HG03066 (cell line): ENCODE data around the gene MTX2.

ENCODE experiments used
- ATAC-seq: cut with Tn5 transposase; IDR thresholded peaks from one replicate; pipeline ENCODE4 v1.9.1; 2021; ENCODE audit warnings: low read depth; ENCODE audit not compliant: unreplicated experiment

Gene MTX2

DNA sequence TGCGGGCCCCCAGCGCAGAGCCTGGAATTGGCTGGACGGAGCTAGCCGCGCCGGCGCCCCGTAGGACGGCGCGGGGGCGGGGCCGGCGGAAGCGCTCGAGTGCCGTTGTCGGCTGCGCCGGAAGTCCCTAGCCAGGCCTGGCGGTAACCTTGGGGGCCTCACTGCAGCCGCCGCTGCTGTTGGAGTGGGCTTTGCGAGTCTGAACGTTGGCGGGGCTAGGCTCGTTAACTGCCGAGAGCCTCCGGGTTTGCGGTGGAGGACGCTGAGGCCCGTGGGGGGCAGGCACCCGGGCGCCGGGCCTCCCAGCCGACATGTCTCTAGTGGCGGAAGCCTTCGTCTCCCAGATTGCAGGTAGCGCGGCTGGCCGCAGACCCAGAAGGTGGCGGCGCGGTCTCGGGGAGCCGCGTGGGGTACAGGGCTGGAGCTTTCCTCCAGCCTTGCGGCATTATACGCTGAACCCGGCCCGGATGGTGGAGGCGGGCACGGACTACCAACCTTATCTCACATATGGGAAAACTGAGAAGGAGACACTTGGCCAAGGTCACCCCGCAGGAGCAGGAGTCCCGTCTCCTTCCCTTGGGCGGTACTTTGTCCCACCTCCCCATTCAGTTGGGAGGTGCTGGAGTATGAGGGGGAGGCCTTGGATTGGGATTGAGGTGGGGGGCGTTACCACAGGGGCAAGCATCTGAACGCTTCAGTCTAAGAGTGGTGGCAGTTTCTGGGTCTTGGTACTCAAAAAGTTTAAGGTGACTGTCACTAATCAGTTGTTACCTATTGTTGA lies at the start of gene MTX2:
MTX2 (plus strand) TSS at position 124 of the 781 bp plus-strand sequence; CDS start at position 312, 188 bp downstream.
- ATAC-seq, result peak; percentile 93

DNA sequence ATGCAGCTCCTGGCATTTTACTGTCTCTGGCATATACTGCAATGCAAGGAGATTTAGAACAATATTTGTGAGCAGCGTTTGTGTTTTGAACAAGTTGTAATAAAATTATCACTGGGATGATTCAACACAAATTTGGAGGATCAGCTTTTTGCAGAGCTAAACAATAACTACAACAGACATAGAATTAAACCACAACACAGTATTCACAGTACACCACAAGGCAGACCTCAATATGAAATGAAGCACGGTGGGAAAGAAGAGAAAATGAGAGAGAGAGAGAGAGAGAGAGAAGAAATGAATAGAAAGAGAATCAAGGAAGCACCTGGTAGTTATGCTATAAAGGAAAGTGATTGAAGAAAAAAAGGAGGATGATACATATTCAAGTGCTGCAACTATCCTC lies 41.4 kb upstream of the MTX2 start:
- ATAC-seq, result no peak

DNA sequence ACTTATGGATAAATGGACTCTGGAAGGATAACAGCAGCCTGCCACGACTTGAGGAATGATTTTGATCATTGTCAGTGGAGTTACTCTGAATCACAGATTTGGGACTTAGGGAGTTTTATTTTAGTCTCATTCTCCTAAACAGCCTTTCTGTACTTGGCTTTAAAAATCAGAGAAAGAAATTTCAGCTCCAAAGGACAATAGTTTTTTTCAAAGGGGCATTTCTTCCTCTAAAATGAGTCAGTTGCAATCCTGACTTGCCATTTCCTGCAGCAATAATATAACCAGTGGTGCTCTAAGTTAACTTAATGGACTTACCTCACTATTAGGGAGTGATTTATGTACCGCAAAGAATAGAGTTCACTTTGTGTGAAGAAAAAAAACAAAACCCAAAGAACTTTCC lies 35.1 kb upstream of the MTX2 start:
- no peak for ATAC-seq

DNA sequence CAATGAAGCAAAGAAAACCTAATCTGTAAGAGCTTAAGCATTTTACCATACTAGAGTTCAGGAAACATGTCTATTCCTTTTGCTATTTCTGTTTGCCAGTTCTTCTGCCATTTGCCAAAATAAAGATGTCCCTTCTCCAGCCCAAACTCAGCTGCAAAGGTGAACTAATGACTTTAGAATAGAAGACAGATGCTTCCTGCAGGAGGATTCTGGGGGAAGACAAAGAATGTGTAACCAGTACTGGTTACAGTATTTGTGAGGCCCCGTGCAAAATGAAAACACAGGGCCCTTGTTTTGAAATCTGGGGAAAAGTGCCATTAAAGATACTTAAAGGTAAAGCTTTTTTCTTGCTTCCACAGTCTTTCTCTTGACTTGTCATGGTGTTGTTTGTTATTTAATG lies 34.3 kb upstream of the MTX2 start:
- ATAC-seq, result no peak

DNA sequence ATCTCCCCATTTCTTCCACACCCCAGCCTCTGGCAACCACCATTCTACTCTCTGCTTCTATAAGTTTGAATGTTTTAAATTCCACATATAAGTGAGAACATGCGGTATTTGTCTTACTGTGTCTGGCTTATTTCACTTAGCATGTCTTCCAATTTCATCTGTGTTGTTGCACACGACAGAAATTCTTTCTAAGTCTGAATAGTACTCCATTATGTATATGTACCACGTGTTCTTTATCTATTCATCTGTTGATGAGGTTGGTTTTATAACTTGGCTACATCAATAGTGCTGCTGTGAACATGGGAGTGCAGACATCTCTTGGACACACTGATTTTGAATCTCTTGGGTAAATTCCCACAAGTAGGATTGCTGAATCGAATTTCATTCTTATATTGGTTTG lies 31.8 kb upstream of the MTX2 start:
- ATAC-seq, result no peak

DNA sequence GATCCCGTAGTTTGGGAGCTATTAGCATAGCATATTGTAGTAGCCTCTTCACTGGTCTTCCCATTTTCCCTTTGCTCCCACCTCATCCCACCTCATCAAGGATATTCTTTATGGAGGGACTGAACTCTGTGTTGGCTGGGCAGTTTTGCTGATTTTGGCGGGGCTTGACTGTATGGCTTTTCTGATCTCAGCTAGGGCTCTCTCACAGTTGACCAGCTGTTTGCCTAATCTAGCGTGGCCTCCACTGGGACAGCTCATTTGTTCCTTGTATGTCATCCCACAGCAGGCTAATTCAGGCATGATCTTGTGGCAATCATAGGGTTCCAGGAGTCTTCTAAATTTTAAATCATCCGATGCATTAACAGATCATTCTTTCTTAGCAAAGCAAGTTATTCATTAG lies 30.2 kb upstream of the MTX2 start:
- no peak for ATAC-seq

DNA sequence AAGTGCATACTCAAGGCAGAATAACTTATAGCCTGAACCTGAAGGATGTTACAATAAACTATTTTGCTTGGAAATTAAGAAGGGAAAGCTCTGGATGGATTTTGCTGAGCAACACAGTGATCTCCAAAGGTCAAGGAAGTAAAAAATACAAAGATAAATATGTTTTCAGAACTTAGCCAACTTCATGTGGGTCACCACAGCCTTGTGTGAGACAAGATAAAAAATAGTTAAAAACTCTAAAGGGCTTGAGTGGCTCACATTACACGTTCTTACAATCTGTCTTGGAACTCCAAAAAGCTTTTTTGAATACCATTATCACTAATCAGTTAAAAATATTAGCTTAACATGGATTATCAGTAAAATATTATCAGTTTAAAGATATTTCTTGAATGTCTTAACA lies 28.9 kb upstream of the MTX2 start:
- no peak for ATAC-seq

DNA sequence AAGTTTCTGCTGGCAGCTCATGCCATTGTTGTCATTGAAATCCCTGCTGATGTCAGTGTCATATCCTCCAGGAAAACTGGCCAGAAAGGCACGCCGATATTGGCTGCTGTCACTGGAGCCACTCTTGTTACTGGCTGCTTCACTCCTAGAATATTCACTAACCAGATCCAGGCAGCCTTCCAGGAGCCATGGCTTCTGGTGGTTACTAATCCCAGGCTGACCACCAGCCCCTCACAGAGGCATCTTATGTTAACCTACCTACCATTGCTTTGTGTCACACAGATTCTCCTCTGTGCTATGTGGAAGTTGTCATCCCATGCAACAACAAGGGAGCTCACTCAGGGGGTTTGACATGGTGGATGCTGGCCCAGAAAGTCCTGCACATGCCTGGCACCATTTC lies 27.0 kb upstream of the MTX2 start:
- no peak for ATAC-seq

DNA sequence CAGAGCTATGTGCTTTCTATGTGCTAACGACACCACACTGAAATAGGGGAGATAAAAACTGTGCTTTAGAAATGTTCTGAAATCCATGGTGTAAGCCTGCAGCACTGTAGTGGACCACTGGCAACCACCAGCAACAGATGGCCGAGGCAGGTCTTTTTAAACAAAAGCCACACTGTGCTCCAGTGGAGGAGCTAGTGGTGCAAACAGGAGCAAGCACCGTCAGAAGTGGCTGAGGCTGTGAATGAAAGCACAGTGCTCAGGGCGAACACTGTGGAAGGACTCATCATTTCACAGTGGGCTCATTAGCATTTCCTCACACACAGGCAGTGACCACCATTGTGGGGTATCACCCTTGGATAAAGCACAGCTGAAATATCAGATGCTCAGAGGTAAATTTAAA lies 22.9 kb upstream of the MTX2 start:
- no peak for ATAC-seq

DNA sequence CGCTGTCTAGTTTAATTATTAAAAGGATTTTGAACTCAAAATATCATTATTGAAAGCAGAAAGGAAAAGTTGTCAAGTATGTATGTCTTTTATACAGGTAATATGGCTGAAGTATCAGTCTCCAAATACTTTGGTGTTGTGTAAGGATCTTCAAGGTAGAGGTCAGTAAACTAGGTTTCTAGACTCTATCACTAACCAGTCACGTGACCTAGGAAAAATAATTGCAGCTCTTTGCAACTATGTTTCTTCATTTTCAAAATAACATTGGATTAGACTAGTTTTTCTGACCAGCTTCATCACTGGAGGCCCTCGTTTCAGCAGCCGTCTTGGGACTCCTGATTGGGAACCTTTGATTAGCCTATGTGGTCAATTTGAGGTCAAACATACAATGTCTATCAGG lies 21.4 kb upstream of the MTX2 start:
- no peak for ATAC-seq

DNA sequence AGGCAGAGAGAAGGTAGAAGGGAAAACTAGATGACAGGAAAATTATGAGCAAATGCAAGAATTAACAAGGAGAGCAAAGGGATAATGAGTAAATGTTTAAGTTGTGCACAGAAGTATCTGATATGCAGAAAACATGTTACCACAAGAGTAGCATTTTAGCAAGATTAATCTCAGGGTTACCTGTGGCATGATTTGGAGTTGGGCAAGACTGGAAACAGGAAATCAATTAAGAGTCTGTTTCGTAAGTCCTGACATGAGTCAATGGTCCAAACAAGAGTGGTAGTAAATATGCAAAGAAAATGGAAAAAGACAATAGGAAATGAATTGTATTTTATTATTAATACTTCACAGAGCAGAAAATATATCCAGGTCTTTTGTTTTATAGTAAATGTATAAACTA lies 17.3 kb upstream of the MTX2 start:
- ATAC-seq, result no peak

DNA sequence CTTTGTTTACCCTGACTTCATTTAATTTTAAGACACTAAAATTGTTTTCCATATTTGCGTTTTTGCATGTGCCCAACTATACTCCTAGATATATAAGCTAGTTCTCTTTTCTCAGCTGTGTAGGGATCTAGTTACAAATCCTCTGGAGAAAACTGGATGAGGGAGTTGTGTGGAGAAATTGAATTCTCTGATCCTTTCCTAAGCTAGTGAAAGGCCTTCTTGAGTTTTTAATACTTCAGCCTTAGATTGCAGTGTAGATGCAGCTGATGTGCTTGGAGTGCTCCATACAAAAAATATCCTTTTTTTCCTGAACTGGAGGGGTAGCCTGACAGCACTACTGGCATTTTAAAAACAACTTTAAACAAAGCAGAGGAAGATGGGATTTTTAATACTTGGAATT lies 8.6 kb upstream of the MTX2 start:
- no peak for ATAC-seq

DNA sequence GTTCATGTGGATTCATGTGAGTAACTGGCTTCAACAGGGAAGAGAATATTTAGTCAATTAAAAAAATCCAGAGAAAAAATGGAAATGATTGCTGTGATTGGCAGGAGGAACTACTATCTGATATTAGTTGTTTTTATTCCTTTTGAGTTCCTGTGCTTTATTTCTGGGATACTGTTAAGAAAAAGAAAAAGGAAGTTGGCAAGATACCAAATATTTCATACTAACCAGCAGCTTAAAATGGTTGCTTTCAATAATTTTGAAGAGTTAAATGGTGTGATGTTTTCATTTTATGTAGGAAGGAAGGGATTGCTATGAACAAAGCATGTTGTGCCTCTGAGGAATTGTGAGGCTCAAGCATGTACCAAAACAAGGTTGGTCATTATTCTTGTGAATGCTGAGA lies 8.1 kb upstream of the MTX2 start:
- no peak for ATAC-seq

DNA sequence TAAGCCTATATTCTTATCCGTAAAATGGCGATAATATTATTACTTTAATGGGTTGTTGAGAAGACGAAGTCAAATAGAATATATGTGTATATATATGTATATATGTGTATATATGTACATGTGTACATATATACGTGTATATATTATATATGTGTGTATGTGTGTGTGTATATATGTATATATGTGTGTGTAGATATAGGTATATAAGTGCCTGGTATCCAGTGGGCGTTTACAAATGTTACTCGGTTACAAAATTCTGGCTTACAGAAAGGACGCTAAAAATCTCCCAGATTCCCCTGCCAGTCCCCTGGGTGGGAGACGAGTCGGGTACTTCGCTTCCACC lies 295 bp upstream of the MTX2 start:
- peak; percentile 16 for ATAC-seq

DNA sequence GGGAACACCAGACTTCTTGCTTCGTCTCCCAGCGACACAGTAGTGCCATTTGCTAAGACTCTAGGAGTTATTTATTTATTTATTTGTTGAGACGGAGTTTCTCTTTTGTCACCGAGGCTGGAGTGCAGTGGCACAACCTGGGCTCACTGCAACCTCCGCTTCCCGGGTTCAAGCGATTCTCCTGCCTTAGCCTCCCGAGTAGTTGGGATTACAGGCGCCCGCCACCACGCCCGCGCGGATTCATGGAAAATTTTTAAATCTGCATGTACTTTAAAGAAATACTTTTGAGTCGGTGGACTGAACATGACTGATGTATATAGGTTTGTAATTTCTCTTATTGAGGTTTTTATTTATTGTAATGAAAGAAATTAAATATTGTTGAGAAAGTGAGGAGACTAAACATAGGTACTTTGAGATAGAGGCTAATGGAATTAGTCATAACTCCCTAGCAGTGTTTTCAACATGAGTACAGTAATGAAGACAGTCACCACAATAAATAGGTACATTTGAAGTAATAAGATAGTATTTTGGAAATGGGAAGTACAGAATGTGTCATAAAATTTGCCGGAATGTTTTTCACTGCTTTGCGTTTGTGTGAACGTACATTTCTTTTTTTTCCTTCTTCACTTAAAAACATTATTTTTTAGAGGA lies 983 bp downstream of the MTX2 start:
- no peak for ATAC-seq

DNA sequence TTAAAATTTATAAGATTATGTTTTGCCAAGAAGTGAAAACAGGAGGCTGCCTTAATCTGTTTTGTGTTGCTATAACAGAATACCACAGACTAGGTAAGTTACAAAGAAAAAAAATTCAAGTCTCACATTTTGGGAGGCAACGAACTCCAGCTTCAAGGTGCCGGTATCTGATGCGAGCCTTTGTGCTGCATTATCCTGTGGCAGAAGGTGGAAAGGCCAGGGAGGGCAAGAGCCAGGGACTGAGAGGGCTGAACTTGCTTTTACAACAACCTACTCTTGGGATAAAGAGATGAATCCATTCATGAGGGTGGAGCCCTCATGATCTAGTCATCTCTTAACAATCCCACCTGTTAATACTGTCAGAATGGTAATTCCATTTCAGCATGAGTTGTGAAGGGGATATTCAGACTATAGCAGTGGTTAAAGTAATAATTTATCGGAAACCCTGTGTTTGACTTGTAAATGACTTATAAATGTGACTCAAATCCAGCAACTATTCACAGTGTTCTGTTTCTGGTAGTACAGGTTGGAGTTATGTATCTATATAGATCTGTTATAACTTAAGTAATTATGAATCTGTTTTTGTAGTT lies 3.7 kb downstream of the MTX2 start:
- no peak for ATAC-seq

DNA sequence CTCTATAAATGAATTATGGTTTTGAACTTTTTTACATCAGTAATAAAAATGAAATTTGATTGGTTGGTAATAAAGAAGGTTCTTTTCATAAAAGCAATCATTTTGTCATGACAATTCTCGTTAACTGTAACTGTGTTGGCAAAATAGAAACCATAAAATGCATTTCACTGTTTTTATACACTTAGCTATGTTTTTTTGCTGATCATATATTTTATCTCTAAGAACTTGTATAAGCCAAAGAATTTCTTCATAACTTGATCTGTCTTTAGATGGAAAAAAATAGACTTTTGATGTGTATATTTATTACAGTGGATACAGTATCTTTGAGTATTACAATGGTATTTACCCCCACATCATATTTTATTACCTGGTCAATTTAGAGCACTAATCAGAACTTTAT lies 9.7 kb downstream of the MTX2 start:
- no peak for ATAC-seq

DNA sequence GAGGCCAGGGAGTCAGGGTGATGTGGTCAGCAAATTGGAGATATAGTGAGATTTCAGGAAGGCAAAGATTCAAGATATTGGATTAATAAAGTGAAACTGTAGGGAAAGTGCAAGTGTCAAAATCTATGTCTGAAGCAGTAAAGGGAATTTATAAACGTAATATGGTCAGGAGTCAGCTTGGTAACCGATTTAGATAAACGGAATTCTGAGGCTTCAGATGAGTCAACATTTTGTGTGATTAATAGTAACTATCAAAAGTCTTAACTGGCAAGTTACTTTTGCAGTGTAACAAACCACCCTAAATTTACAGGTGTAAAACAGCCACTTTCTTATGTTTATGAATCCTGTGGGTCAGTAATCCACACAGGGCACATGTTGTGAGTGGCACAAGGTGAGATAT lies 10.9 kb downstream of the MTX2 start:
- no peak for ATAC-seq

DNA sequence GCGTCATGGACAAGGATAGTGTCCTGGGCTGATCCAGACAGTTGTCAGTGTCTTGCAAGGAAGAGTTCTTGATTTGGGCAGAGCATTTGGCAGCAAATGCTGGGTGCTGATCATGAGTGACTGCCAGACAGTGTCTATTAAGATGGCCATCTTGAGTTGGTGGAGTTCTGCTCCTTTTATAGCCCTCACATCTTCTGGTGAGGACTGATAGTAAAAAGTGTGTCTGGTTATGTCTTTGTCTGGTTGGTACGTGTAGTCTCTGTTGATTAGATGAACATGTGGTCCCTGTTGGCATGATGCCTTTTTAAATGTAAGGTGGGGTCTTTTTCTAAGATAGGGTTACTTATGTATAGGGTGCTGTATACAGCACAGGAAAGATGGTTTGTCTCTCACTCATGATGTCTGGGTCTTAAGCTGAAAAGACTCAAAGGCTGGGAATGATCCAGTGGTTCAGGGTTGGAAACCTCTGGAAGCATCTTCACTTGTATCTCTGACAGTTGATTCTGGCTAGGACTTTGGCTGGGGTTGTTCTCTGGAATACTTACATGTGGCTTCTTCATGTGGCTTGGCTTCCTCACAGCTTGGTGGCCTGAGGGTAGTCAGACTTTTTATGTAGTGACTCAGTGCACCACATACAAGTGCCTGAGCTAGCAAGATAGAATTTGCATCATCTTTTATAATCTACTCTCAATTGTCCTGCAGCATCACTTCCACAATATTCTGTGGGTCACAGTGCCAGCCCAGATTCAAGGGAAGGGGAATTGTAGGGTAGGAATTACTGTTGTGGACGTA lies 11.8 kb downstream of the MTX2 start:
- ATAC-seq, result no peak

DNA sequence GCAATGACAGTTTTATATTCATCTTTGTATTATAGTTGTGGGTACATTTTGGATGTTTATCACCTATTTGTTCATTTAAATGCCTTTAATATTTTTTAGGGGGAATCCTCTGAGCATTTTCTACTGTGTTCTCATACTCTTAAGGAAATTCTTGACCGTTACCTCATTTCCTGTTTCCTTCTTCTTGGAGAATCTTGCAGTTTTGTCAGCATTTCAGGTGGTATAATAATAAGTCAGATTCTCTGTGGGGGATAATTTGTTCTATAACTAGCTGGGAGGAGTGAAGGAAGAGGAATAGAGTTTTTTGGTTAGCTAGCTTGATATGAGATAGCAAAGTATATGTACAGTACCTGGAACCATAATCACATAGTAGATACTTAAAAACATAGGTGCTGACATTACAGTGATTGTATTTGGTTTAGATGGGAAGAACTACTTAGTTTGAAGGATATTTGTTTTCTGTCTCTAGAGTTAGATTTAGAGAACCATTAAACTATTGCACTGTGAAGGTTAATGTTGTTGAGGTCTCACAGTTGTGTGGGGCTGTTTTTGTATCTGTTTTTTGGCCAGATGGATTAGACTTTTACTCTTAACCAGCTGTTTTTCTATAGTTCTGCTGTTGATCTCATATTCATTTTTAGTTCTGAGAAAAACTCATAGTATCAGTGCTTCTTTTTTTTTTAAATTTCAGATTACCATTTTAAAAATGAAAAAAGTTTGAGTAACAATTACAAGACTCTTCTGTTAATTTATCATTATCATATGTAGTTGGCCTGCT lies 14.2 kb downstream of the MTX2 start:
- ATAC-seq, result no peak
